Adrenal gland (tissue), 5 donors: ENCODE results near the gene SRP68.

ENCODE experiments used
- POLR2A ChIP-seq, 2 donors: fragments of 450-650 bp; IDR thresholded peaks; one replicate each; pipeline ENCODE4 v1.6.1; 2017; ENCODE audit warnings: antibody characterized with exemption in 2 of 2, mild to moderate bottlenecking in 2 of 2, moderate library complexity in 1 of 2
- TF ChIP-seq, protein P1 (sequence below), 6 experiments: fragments of 450-650 bp in 4 of 6; fragments of 200-600 bp in 2 of 6; sonication (generic) in 1 of 6; IDR thresholded peaks; 1 replicate in 5 of 6; 2 replicates in 1 of 6; pipeline versions ENCODE4 v1.5.1 to v1.8.0; 2016 to 2021; ENCODE audit warnings: antibody characterized with exemption in 6 of 6, mild to moderate bottlenecking in 2 of 6, moderate library complexity in 1 of 6
- donor health status: DM: no; HTN: no; CAD: no.

DNA sequence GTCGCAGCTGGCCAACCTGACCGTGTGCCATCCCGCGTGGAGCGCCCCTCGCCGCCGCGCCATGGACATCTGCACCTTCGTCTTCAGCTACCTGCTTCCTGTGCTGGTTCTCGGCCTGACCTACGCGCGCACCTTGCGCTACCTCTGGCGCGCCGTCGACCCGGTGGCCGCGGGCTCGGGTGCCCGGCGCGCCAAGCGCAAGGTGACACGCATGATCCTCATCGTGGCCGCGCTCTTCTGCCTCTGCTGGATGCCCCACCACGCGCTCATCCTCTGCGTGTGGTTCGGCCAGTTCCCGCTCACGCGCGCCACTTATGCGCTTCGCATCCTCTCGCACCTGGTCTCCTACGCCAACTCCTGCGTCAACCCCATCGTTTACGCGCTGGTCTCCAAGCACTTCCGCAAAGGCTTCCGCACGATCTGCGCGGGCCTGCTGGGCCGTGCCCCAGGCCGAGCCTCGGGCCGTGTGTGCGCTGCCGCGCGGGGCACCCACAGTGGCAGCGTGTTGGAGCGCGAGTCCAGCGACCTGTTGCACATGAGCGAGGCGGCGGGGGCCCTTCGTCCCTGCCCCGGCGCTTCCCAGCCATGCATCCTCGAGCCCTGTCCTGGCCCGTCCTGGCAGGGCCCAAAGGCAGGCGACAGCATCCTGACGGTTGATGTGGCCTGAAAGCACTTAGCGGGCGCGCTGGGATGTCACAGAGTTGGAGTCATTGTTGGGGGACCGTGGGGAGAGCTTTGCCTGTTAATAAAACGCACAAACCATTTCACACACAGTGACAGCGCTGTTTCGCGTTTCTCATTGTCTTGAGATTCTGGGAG is 4.7 kb upstream of the SRP68 start:
- TF ChIP-seq, protein P1, sequence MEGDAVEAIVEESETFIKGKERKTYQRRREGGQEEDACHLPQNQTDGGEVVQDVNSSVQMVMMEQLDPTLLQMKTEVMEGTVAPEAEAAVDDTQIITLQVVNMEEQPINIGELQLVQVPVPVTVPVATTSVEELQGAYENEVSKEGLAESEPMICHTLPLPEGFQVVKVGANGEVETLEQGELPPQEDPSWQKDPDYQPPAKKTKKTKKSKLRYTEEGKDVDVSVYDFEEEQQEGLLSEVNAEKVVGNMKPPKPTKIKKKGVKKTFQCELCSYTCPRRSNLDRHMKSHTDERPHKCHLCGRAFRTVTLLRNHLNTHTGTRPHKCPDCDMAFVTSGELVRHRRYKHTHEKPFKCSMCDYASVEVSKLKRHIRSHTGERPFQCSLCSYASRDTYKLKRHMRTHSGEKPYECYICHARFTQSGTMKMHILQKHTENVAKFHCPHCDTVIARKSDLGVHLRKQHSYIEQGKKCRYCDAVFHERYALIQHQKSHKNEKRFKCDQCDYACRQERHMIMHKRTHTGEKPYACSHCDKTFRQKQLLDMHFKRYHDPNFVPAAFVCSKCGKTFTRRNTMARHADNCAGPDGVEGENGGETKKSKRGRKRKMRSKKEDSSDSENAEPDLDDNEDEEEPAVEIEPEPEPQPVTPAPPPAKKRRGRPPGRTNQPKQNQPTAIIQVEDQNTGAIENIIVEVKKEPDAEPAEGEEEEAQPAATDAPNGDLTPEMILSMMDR (IDR thresholded peaks at IDR 0.05), result no peak
- no peak for TF ChIP-seq POLR2A (IDR thresholded peaks at IDR 0.05)
